Tongue (tissue), 2 donors: ENCODE measurements around the gene TBC1D10A. TPM values are rescaled to one million over a fixed set of nuclear protein-coding genes. Genes with fewer than 3 reads are reported as not detected.
A peak's percentile ranks its signal among the peaks of the same experiment; 100 is the strongest.

Source experiments
- DNase-seq: peaks from one replicate; pipeline ENCODE4 v3.0.0-alpha.2; 2015
- total RNA-seq: library from RNA; depleted of rRNA; stranded (reverse); fragments of >200 nt; gene quantifications from one replicate; pipeline ENCODE4 v1.2.3, GENCODE V29; 2014

Gene TBC1D10A
- total RNA-seq, 1 donor from 2014 or later, result 11.0 TPM

GRCh38 chr22:30320021-30320556 is 6.7 kb downstream of the TBC1D10A start:
- DNase-seq, result no peak

GRCh38 chr22:30318799-30319419 is 7.8 kb downstream of the TBC1D10A start:
- DNase-seq, result no peak

DNA sequence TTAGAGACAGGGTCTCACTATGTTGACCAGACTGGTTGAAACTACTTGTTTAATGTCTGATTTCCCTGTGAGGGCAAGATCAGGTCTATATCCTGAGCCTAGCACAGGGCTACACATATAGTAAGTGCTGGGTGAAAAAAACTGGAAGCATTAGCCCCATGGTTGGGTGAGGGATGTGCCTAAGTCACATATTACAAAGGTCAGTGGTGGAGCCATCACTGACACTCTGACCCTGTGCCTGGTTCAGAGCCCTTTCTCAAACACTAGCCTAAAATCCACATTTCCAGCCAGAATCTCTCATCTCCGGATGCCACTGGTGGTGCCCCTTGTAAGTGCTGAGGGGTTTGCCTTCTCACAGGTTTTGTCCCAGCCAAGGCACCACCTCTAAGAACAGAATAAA is 9.0 kb downstream of the TBC1D10A start:
- no peak for DNase-seq

GRCh38 chr22:30315962-30316576 is 10.7 kb downstream of the TBC1D10A start:
- no peak for DNase-seq

GRCh38 chr22:30314915-30315314 is 11.8 kb downstream of the TBC1D10A start:
- DNase-seq, result no peak

- DNase-seq, result no peak
Measured at GRCh38 chr22:30313527-30314363, 13.0 kb downstream of the TBC1D10A start.

- no peak for DNase-seq
Measured at GRCh38 chr22:30312053-30312452, 14.7 kb downstream of the TBC1D10A start.

DNA sequence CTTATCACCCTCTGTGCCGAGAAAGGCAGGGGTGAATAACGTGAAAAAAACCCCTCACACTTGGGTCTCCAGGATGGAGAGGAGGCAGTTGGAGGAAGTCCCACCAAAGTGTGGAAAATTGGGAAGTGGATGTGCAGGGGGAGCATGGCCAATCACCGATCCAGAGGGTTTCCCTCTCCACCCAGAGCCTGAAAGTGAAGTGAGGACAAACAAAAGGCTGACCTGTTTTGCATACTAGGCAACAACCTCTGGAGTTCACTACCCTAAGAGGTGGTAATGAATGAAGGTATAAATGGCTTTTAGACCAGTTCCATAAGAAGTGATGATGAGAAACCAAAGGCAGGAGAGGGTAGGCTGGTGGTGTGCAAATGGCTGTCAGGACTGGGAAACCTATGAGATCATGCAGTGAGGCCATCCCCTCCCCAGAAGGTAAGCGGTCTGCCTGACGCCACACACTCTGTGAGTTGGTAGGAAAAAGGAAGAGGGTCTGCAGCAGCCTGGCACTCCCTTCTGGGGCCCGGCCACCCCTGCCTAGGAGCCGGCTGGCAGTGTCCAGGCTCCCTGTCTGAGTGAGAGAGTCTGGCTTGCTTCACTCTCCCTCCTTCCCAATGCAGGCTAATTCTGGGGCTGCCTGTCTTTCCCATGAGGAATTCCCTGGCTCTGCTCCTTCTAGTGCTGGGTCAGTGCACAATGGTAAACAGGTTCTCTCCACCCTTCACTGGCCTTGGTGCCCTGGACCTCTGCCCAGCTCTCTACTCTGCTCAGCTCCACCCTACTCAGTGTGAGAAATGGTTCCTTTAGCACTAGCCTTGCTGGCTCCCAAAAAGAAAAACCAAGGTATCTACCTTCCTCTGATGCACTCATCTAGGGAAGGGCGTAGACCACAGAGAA is 15.6 kb downstream of the TBC1D10A start:
- DNase-seq, result peak; percentile 55

GRCh38 chr22:30309951-30310741 is 16.6 kb downstream of the TBC1D10A start:
- DNase-seq, result no peak

DNA sequence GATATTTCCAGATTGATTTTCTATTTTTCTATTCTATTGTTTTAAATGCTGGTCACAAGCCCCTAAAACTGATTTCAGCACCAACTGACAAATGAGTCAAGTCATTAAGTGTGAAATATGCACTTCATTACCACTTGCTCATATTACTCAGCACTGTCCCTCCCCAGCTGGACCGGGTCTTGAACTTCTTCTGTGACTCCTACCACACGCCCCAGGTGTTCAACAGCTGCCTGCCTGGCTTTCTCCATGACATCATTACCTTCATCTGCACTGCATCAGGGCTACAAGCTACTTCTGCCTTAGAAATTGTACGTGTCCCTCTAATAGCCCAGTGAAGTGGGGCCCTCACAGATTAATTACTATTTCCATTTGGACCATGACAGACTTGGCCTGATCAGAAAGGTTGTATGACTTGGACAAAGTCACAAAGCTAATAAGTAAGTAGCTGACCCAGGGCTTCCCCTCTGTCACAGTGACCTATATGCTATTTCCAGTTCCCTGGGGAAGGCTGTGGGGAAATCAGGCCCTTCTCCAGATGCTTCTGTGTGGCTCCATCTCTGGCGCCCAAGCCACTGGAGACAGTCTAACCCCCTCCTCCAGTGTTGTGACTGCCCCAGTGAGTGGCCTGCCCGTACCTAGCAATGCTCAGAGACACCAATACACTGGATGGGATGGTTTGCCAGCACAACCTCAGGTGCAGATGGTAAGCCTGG is 18.1 kb downstream of the TBC1D10A start:
- DNase-seq, result peak; percentile 68

GRCh38 chr22:30308093-30308492 is 18.6 kb downstream of the TBC1D10A start:
- no peak for DNase-seq

DNA sequence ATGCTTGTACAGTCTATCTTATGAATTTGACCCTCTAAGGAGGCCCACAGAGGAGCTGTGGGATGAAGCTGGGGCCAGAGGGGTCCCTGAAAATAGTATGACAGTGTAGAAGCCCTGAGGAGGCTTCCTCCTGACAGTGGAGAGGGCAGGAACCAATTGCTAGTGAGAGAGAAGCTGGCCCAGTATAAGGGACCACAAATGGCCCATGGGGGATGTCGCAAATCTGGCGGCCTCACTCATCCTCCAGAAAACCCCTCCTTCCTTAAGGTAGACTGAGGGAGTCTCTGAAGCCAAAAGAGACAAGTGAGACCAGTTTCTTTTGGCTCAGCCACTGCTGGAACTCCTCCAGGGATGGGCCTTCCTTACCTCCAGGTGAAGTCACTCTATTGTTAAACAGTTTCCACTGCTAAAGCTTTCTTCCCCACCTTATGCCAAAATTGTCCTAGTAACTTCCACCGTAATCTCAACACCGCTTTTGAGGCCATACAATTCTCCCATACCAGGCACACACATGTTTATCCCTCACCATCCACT is 19.6 kb downstream of the TBC1D10A start:
- DNase-seq, result peak; percentile 42

DNA sequence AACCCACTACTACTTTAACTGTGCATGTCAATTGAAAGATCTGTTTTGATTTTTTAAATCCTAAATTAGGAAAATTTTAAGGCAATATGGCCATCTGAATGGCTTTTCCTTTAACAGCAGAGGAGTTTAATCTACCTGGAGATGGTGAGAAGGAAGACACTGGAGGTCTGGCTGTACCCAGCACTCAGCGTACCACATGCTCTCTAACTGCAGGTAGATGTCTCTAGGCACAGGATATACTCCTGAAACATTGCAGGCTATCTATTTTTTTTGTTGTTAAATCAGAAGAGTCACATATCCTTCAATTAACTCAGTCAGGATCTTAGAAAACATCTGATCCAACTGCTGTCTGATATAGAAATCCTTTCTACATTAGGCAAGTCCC is 20.1 kb downstream of the TBC1D10A start:
- DNase-seq, result no peak

GRCh38 chr22:30305906-30306626 is 20.7 kb downstream of the TBC1D10A start:
- DNase-seq, result no peak

GRCh38 chr22:30305519-30305905 is 21.2 kb downstream of the TBC1D10A start:
- peak; percentile 54 for DNase-seq

DNA sequence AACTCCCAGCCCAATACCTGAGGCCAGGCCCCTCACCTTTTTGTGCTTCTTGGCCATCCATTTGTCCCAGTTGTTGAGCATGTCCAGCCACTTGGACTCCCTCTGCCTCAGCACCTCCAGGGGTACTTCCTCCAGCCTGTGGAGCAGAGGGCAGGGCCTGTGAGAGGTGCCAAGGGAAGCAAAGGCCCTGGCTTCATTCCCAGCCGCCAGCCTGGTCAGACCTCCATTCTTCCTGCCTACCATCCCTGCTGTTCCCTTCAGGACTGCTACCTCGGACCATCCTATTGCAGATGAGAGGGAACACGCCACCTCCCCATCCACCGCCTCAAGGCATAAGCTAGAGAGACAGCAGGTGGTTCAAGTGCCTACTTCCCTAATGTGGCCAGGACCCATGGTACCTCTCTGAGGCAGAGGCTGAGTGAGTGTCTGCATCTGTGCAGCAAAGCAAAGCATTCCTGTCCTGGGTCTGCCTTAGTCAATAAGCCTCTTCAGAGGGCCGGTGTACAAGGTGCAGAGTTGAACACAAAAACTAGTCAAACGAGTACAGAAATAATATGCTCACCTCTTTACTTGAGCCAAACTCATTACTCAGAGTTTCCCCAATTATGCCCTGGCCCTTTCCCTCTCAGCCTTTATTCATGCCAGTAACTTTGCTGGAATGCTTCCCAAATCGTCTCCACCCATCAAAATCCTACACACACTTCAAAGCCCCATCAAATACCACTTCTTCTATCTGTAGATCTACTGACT is 22.1 kb downstream of the TBC1D10A start:
- DNase-seq, result peak; percentile 42

GRCh38 chr22:30302810-30303138 is 24.0 kb downstream of the TBC1D10A start:
- DNase-seq, result no peak

DNA sequence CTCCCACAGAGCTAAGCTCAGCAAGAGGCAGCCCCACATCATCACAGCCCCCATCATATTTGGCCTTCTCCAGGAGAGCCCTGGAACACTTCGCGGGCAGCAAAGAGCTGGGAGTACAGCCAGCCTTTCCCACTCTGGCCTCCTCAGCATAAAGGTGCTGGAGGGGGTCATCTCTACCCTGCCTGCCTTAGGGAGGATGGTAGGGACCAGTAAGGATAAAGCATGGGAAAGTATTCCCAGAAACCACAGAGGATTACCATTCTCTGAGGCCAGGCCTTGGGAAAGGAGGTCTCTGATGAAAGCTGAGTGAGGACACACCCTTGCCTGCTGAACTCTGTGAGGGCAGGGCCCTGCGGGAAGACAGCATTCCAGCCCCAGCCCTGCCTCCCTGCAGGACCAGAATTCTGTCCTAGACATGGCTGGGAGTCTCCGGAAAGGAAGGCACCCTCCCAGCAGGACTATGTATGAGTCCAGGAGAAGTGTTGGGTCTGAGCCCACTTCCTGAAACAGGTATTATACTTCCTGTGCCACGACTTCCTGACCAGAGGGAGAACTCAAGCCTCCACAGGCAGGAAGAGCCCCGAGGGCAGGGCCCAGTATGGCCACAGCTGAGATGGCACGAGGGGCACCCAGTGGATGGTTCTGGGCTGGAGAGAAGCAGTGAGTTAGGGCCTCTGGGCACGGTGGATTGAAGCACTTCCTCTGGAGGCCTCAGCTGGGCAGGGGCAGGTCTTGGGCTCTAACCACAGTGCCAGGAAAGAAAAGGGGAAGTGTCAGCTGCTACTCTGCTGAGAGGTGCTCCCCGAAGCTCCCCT is 24.5 kb downstream of the TBC1D10A start:
- DNase-seq, result no peak
